CD4-positive, alpha-beta T cell treated with Interleukin-4 for 4 hours (primary cell): ENCODE data around the gene TBC1D3K.
"Not testable (repeated sequence)": the region's sequence is repeated elsewhere in the genome, so short reads cannot be mapped to it uniquely, and the experiment has no call there.

Experiments
- DNase-seq: peaks from one replicate; pipeline ENCODE4 v3.0.0-alpha.2; 2020

The TBC1D3K gene

GRCh38 chr17:37924115-37924514 lies at the start of gene TBC1D3K:
TSS of gene TBC1D3K (plus strand) at chr17:37924415. CDS start at chr17:37926000, 1,585 bp downstream.
- DNase-seq, result not testable (repeated sequence)

GRCh38 chr17:37884516-37884915 lies 39.7 kb upstream of the TBC1D3K start:
- DNase-seq, result no peak

GRCh38 chr17:37885136-37885535 lies 39.1 kb upstream of the TBC1D3K start:
- DNase-seq, result no peak

GRCh38 chr17:37888881-37889280 lies 35.3 kb upstream of the TBC1D3K start:
- DNase-seq, result no peak

GRCh38 chr17:37896961-37897360 lies 27.3 kb upstream of the TBC1D3K start:
- DNase-seq, result not testable (repeated sequence)
